Lower leg skin (tissue), 3 donors: ENCODE measurements around the gene SPATA25.

ENCODE experiments used
- POLR2A ChIP-seq, 2 donors: fragments of 450-650 bp; IDR thresholded peaks; one replicate each; pipeline ENCODE4 v1.6.1; 2016 to 2017; ENCODE audit warnings: antibody characterized with exemption in 2 of 2, mild to moderate bottlenecking in 1 of 2, moderate library complexity in 1 of 2
- TF ChIP-seq, protein P1 (sequence below), 3 donors: fragments of 450-650 bp; IDR thresholded peaks; one replicate each; pipeline ENCODE4 v1.5.1; 2016; ENCODE audit warnings: antibody characterized with exemption in 3 of 3, mild to moderate bottlenecking in 3 of 3, moderate library complexity in 2 of 3

DNA sequence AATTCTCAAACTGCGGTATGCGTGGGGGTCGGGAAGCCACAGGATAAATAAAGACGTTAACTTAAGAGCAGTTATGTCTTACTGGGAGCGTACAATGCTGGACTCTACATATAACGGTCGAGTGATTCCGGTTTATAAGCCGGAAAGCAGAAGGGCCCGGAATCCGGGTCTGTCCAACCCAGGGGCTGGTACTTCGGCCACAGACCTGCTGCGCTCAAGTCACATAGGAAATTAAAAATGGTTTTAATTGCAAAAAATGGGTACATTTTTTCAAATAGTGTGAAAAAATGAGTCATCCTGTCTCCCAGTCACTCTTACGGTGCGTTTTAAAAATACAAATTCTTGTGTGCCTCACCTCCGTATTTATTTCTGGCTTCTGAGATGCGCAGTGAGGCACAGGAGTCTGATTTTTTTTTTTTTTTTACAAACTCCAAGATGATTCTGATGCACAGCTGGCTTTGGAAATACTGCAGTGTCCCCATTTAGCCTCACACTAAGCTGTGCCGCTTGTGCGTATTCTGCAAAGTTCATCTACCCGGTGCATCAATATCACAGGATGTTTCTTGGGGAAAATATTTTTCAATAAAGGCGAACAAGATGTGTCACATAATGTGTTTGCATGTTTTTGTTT lies 48.1 kb upstream of the SPATA25 start:
- TF ChIP-seq, protein P1, sequence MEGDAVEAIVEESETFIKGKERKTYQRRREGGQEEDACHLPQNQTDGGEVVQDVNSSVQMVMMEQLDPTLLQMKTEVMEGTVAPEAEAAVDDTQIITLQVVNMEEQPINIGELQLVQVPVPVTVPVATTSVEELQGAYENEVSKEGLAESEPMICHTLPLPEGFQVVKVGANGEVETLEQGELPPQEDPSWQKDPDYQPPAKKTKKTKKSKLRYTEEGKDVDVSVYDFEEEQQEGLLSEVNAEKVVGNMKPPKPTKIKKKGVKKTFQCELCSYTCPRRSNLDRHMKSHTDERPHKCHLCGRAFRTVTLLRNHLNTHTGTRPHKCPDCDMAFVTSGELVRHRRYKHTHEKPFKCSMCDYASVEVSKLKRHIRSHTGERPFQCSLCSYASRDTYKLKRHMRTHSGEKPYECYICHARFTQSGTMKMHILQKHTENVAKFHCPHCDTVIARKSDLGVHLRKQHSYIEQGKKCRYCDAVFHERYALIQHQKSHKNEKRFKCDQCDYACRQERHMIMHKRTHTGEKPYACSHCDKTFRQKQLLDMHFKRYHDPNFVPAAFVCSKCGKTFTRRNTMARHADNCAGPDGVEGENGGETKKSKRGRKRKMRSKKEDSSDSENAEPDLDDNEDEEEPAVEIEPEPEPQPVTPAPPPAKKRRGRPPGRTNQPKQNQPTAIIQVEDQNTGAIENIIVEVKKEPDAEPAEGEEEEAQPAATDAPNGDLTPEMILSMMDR (IDR thresholded peaks at IDR 0.05), result no peak
- TF ChIP-seq POLR2A (IDR thresholded peaks at IDR 0.05), result no peak
